Fibroblast of skin of abdomen (primary cell): ENCODE data around the gene PTPN4.
A peak's percentile ranks its signal among the peaks of the same experiment; 100 is the strongest.

Source experiments
- DNase-seq: peaks from one replicate; pipeline ENCODE4 v3.0.0-alpha.2; 2013

PTPN4 gene

GRCh38 chr2:119810049-119810630 is 50.4 kb downstream of the PTPN4 start:
- DNase-seq: no peak

- DNase-seq: no peak
Measured at GRCh38 chr2:119814216-119814615, 54.5 kb downstream of the PTPN4 start.

GRCh38 chr2:119818792-119819191 is 59.1 kb downstream of the PTPN4 start:
- no peak for DNase-seq

- DNase-seq: no peak
Measured at GRCh38 chr2:119819846-119820245, 60.1 kb downstream of the PTPN4 start.

- peak; percentile 98 for DNase-seq
Measured at GRCh38 chr2:119820275-119820674, 60.6 kb downstream of the PTPN4 start.

- DNase-seq: no peak
Measured at GRCh38 chr2:119821266-119821665, 61.5 kb downstream of the PTPN4 start.

- peak; percentile 51 for DNase-seq
Measured at GRCh38 chr2:119823734-119824334, 64.1 kb downstream of the PTPN4 start.

- DNase-seq: peak; percentile 26
Measured at GRCh38 chr2:119826370-119826961, 66.7 kb downstream of the PTPN4 start.

GRCh38 chr2:119827866-119828507 is 68.3 kb downstream of the PTPN4 start:
- no peak for DNase-seq

GRCh38 chr2:119836455-119837142 is 76.9 kb downstream of the PTPN4 start:
- DNase-seq: no peak

- DNase-seq: no peak
Measured at GRCh38 chr2:119837350-119837749, 77.6 kb downstream of the PTPN4 start.

GRCh38 chr2:119837759-119838158 is 78.0 kb downstream of the PTPN4 start:
- no peak for DNase-seq

- no peak for DNase-seq
Measured at GRCh38 chr2:119838179-119838578, 78.5 kb downstream of the PTPN4 start.

GRCh38 chr2:119841550-119841949 is 81.8 kb downstream of the PTPN4 start:
- DNase-seq: no peak

GRCh38 chr2:119846021-119846420 is 86.3 kb downstream of the PTPN4 start:
- no peak for DNase-seq

GRCh38 chr2:119849838-119850565 is 90.3 kb downstream of the PTPN4 start:
- DNase-seq: no peak

GRCh38 chr2:119852214-119852613 is 92.5 kb downstream of the PTPN4 start:
- no peak for DNase-seq

GRCh38 chr2:119853777-119854399 is 94.2 kb downstream of the PTPN4 start:
- no peak for DNase-seq

- no peak for DNase-seq
Measured at GRCh38 chr2:119856469-119856901, 96.8 kb downstream of the PTPN4 start.

- DNase-seq: no peak
Measured at GRCh38 chr2:119857742-119858141, 98.0 kb downstream of the PTPN4 start.

GRCh38 chr2:119859528-119859927 is 99.8 kb downstream of the PTPN4 start:
- no peak for DNase-seq

- DNase-seq: no peak
Measured at GRCh38 chr2:119860924-119861323, 101.2 kb downstream of the PTPN4 start.
